CD14-positive monocyte (primary cell): ENCODE results near the gene RHO. TPM values are rescaled to one million over a fixed set of nuclear protein-coding genes. Genes with fewer than 3 reads are reported as not detected.
A peak's percentile ranks its signal among the peaks of the same experiment; 100 is the strongest.

Experiments
- DNase-seq, 3 donors: peaks; one replicate each; pipeline ENCODE4 v3.0.0-alpha.2; 2011 to 2022
- H2AFZ ChIP-seq: 2 replicates; pipeline ENCODE4 v1.6.0; 2012; ENCODE audit warnings: mild to moderate bottlenecking, low read depth, low read length, inconsistent platforms; ENCODE audit not compliant: insufficient read depth, poor library complexity, severe bottlenecking
- H3K27ac ChIP-seq, 2 donors: 1 replicate in 1 of 2; 2 replicates in 1 of 2; pipeline ENCODE4 v1.5.1; 2012 to 2013; ENCODE audit warnings: low read length in 2 of 2, control low read depth in 1 of 2, inconsistent platforms in 1 of 2, low read depth in 1 of 2, mild to moderate bottlenecking in 1 of 2
- H3K27me3 ChIP-seq, 2 donors: one replicate each; pipeline versions ENCODE4 v1.6.0 to v1.6.1; 2011 to 2013; ENCODE audit warnings: low read length in 2 of 2; ENCODE audit not compliant: control insufficient read depth in 2 of 2, insufficient read depth in 2 of 2
- H3K36me3 ChIP-seq, 2 donors: replicated peaks in 1 of 2; 1 replicate in 1 of 2; 2 replicates in 1 of 2; pipeline versions ENCODE4 v1.5.1 to v1.6.1; 2012 to 2013; ENCODE audit warnings: low read length in 2 of 2, control low read depth in 1 of 2, inconsistent platforms in 1 of 2, mild to moderate bottlenecking in 1 of 2; ENCODE audit not compliant: insufficient read depth in 2 of 2, control insufficient read depth in 1 of 2
- H3K4me1 ChIP-seq, 2 donors: 1 replicate in 1 of 2; 2 replicates in 1 of 2; pipeline versions ENCODE4 v1.5.1 to v1.6.1; 2012 to 2013; ENCODE audit warnings: low read length in 2 of 2, control low read depth in 1 of 2, inconsistent platforms in 1 of 2, mild to moderate bottlenecking in 1 of 2, moderate library complexity in 1 of 2; ENCODE audit not compliant: insufficient read depth in 2 of 2, control insufficient read depth in 1 of 2
- H3K4me2 ChIP-seq: replicated peaks from 2 replicates; pipeline ENCODE3; 2012; ENCODE audit warnings: low read length, moderate library complexity, mild to moderate bottlenecking; ENCODE audit not compliant: poor library complexity, severe bottlenecking; ENCODE audit errors: extremely low read depth
- H3K4me3 ChIP-seq, 3 experiments: fragments of 200-600 bp in 1 of 3; sonication (generic) in 1 of 3; replicated peaks in 1 of 3; 1 replicate in 2 of 3; 2 replicates in 1 of 3; pipeline ENCODE4 v1.5.1; 2011 to 2013; ENCODE audit warnings: low read length in 3 of 3, mild to moderate bottlenecking in 3 of 3, control low read depth in 2 of 3, low read depth in 2 of 3, inconsistent platforms in 1 of 3, moderate library complexity in 1 of 3
- H3K79me2 ChIP-seq: 2 replicates; pipeline ENCODE4 v1.6.0; 2012; ENCODE audit warnings: mild to moderate bottlenecking, control low read depth, inconsistent platforms, low read length, moderate library complexity; ENCODE audit not compliant: insufficient read depth
- H3K9ac ChIP-seq: 2 replicates; pipeline ENCODE4 v1.6.0; 2017; ENCODE audit warnings: low read length, mild to moderate bottlenecking; ENCODE audit not compliant: insufficient read depth, poor library complexity, severe bottlenecking
- H3K9me3 ChIP-seq, 2 donors: replicated peaks in 1 of 2; 1 replicate in 1 of 2; 2 replicates in 1 of 2; pipeline versions ENCODE4 v1.5.1 to v1.6.1; 2012 to 2013; ENCODE audit warnings: low read length in 2 of 2, control low read depth in 1 of 2; ENCODE audit not compliant: control insufficient read depth in 1 of 2, insufficient read depth in 1 of 2
- H4K20me1 ChIP-seq: 2 replicates; pipeline ENCODE4 v1.6.0; 2012; ENCODE audit warnings: mild to moderate bottlenecking, low read length, control low read depth, moderate library complexity; ENCODE audit not compliant: insufficient read depth
- H3K27ac Mint-ChIP-seq, 7 donors: one replicate each; pipeline ENCODE4 v1.8.0; 2020; ENCODE audit warnings: mild to moderate bottlenecking in 7 of 7, mixed read lengths in 7 of 7, moderate library complexity in 6 of 7, inconsistent platforms in 2 of 7
- H3K27me3 Mint-ChIP-seq, 3 donors: one replicate each; pipeline ENCODE4 v1.8.0; 2021 to 2022; ENCODE audit warnings: low read depth in 3 of 3, mild to moderate bottlenecking in 3 of 3, mixed read lengths in 3 of 3, moderate library complexity in 3 of 3, inconsistent platforms in 1 of 3
- H3K36me3 Mint-ChIP-seq, 2 donors: one replicate each; pipeline ENCODE4 v1.8.0; 2020; ENCODE audit warnings: mixed read lengths in 2 of 2, inconsistent platforms in 1 of 2, mild to moderate bottlenecking in 1 of 2
- H3K4me1 Mint-ChIP-seq: one replicate; pipeline ENCODE4 v1.8.0; 2020; ENCODE audit warnings: mild to moderate bottlenecking, mixed read lengths
- H3K4me3 Mint-ChIP-seq, 2 donors: one replicate each; pipeline ENCODE4 v1.8.0; 2020; ENCODE audit warnings: mild to moderate bottlenecking in 2 of 2, mixed read lengths in 2 of 2, moderate library complexity in 1 of 2
- H3K9me3 Mint-ChIP-seq, 7 donors: one replicate each; pipeline ENCODE4 v1.8.0; 2020 to 2022; ENCODE audit warnings: mixed read lengths in 7 of 7, mild to moderate bottlenecking in 6 of 7, moderate library complexity in 6 of 7, inconsistent platforms in 2 of 7
- WGBS: methylation state at CpG from one replicate; pipeline ENCODE4 v1.1.5; 2013; ENCODE audit warnings: missing lambda C conversion rate; ENCODE audit not compliant: insufficient coverage; 5-methylcytosine and 5-hydroxymethylcytosine counted together
- intact Hi-C, 2 donors: fragments of 100-400 bp; cut with micrococcal nuclease; formaldehyde crosslinking; loops; one replicate each; pipeline versions ENCODE4 v1.15.0 to v1.15.1; 2023
- polyA plus RNA-seq, 3 donors: library from polyadenylated mRNA; depleted of rRNA in 1 of 3; unstranded in 2 of 3; stranded (reverse) in 1 of 3; fragments of 300-500 nt in 2 of 3; fragments of >200 nt in 1 of 3; fragmentation: Illumina TruSeq in 2 of 3; gene quantifications; 1 replicate in 2 of 3; 2 replicates in 1 of 3; pipeline ENCODE4 v1.2.3, GENCODE V29; 2012 to 2021
- TF ChIP-seq, protein P1 (sequence below): fragments of 200-600 bp; IDR thresholded peaks from one replicate; pipeline ENCODE4 v1.8.0; 2022; ENCODE audit warnings: antibody characterized with exemption, mild to moderate bottlenecking

RHO gene
- polyA plus RNA-seq, 3 donors: 0.03 TPM; not detected in 2

- peak overlapping the region; percentile 44 for H2AFZ ChIP-seq
- no peaks in the 10 kb centered on the region for H3K9me3 ChIP-seq
- H3K79me2 ChIP-seq: no peaks in the 10 kb centered on the region
- 20% methylated on average over 8 of the region's 11 CpGs for WGBS
- no peaks in the 10 kb centered on the region for H4K20me1 ChIP-seq
- peaks cover 0 to 1% (median 0%) of the 10 kb centered on the region in 3 donors for H3K27me3 Mint-ChIP-seq
- peak overlapping the region; percentile 33 to 71 for H3K27ac ChIP-seq
- H3K4me3 Mint-ChIP-seq: no peak overlapping the region
- TF ChIP-seq, protein P1, sequence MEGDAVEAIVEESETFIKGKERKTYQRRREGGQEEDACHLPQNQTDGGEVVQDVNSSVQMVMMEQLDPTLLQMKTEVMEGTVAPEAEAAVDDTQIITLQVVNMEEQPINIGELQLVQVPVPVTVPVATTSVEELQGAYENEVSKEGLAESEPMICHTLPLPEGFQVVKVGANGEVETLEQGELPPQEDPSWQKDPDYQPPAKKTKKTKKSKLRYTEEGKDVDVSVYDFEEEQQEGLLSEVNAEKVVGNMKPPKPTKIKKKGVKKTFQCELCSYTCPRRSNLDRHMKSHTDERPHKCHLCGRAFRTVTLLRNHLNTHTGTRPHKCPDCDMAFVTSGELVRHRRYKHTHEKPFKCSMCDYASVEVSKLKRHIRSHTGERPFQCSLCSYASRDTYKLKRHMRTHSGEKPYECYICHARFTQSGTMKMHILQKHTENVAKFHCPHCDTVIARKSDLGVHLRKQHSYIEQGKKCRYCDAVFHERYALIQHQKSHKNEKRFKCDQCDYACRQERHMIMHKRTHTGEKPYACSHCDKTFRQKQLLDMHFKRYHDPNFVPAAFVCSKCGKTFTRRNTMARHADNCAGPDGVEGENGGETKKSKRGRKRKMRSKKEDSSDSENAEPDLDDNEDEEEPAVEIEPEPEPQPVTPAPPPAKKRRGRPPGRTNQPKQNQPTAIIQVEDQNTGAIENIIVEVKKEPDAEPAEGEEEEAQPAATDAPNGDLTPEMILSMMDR: no peak
- peak; percentile 23 to 81 (median 29) for DNase-seq
- H3K9ac ChIP-seq: no peak overlapping the region
- H3K4me1 Mint-ChIP-seq: peaks cover 58% of the 10 kb centered on the region
- peaks cover 0 to 3% (median 0%) of the 10 kb centered on the region in 7 donors for H3K9me3 Mint-ChIP-seq
- H3K27ac Mint-ChIP-seq: peak overlapping the region; percentile 25 to 90 (median 77)
- intact Hi-C loops: loop anchor here in 1 of 2 donors (5.0 to 10.0 kb wide), 2 partner anchors 336 to 449 kb away; no protein-coding TSS in a partner anchor
- H3K36me3 ChIP-seq: peaks cover 6 to 32% of the 10 kb centered on the region in 2 donors
- no peak overlapping the region for H3K4me3 ChIP-seq
- H3K27me3 ChIP-seq: no peaks in the 10 kb centered on the region
- peak overlapping the region; percentile 4 for H3K4me2 ChIP-seq
- peaks cover 54 to 59% of the 10 kb centered on the region in 2 donors for H3K4me1 ChIP-seq
- H3K36me3 Mint-ChIP-seq: peaks cover 33 to 39% of the 10 kb centered on the region in 2 donors
These were observed 42.4 kb upstream of the RHO start for GRCh38 chr3:129485721-129486663.

DNA sequence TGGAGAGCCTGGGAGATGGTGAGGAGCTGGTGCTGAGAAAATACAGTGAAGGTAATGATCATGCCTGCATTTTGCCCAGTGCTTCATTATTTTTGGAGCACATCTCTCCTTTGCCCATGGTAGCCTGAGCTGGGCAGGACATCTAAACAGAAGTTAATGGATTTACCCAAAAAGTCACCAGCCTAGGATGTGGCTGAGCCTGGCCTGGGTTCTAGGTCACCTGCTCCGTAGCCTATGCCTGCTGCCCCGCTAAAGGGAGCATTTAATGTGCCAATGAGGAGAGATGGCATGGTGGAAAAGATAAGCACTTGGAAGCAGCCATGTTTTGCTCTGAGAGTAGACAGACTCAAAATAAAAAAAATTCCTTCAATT, 41.8 kb upstream of the RHO start:
- peak overlapping the region; percentile 44 for H2AFZ ChIP-seq
- no peaks in the 10 kb centered on the region for H3K9me3 ChIP-seq
- no peak overlapping the region for H3K4me3 ChIP-seq
- no peak overlapping the region for H3K9ac ChIP-seq
- intact Hi-C loops: loop anchor here in 1 of 2 donors (5.0 to 10.0 kb wide), 2 partner anchors 336 to 448 kb away; no protein-coding TSS in a partner anchor
- Mint-ChIP-seq H3K4me1 (peaks cover 62% of the 10 kb centered on the region), H3K27ac (peak overlapping the region; percentile 25 to 90 (median 58)), H3K36me3 (peaks cover 30 to 36% of the 10 kb centered on the region in 2 donors), H3K9me3 (peaks cover 0 to 3% (median 0%) of the 10 kb centered on the region in 7 donors), H3K4me3 (no peak overlapping the region), H3K27me3 (peaks cover 0 to 1% (median 0%) of the 10 kb centered on the region in 3 donors)
- H3K4me1 ChIP-seq: peaks cover 54 to 59% of the 10 kb centered on the region in 2 donors
- peak overlapping the region; percentile 4 for H3K4me2 ChIP-seq
- H3K27me3 ChIP-seq: no peaks in the 10 kb centered on the region
- H3K36me3 ChIP-seq: peaks cover 5 to 28% of the 10 kb centered on the region in 2 donors
- DNase-seq: no peak
- H3K27ac ChIP-seq: peak overlapping the region in 1 of 2 donors; percentile 71
- 100% methylated on average over 1 of the region's 2 CpGs for WGBS
- no peaks in the 10 kb centered on the region for H4K20me1 ChIP-seq
- TF ChIP-seq, protein P1: no peak
- H3K79me2 ChIP-seq: no peaks in the 10 kb centered on the region
